ENCODE data around the gene C6orf118.

Gene C6orf118

DNA sequence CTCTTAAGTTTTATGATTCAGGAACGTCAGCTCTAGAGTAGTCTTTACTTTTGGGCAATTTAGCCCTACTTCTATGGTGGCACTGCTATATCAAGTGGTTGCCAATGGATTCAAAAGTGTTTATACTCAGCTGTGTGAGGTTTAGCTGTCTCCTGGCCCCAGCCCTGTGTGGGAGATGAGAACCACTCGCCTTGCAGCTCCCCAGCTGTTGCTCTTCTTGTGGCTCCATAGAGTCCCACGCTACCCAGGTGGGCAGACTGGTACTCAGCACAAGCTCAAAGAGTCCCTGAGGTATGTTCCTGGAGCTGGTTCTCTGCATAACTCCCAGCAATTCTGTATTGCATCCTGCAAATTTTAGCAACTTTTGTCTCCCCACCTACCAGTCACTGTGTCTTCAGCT is 59.6 kb downstream of the C6orf118 start:
- H3K27ac ChIP-seq = no peak overlapping the region
- POLR2A ChIA-PET (ENCODE audit: low non-redundant PET) = no interaction called here
- TF ChIP-seq, protein P1, sequence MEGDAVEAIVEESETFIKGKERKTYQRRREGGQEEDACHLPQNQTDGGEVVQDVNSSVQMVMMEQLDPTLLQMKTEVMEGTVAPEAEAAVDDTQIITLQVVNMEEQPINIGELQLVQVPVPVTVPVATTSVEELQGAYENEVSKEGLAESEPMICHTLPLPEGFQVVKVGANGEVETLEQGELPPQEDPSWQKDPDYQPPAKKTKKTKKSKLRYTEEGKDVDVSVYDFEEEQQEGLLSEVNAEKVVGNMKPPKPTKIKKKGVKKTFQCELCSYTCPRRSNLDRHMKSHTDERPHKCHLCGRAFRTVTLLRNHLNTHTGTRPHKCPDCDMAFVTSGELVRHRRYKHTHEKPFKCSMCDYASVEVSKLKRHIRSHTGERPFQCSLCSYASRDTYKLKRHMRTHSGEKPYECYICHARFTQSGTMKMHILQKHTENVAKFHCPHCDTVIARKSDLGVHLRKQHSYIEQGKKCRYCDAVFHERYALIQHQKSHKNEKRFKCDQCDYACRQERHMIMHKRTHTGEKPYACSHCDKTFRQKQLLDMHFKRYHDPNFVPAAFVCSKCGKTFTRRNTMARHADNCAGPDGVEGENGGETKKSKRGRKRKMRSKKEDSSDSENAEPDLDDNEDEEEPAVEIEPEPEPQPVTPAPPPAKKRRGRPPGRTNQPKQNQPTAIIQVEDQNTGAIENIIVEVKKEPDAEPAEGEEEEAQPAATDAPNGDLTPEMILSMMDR (conservative IDR thresholded peaks at IDR 0.05; ENCODE audit: low read depth) = no peak
- CTCF ChIA-PET = no interaction called here
- DNase-seq (ENCODE audit: low spot score) = no peak

DNA sequence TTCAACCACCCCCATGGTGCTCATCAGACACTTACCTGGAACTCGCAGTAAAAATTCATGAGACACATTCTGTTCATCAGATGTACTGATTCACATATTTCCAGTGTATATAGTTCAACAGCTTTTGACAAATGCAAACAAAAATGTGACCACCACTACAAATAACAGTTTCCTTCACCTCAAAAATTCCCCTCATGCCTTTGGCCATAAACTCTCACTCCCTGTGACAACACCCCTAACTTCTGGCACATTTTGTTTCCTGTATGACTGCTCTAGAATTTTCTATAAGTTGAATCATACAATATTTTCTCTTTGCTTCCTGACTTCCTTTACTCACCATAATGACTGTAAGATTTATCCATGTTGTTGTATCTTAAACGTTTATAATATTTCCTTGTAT is 63.7 kb downstream of the C6orf118 start:
- TF ChIP-seq, protein P1 (conservative IDR thresholded peaks at IDR 0.05; ENCODE audit: low read depth) = no peak
- CTCF ChIA-PET = interaction anchor here (0.7 kb wide), 2 partner anchors 190 to 687 kb away, joined by 3 read pairs; no protein-coding TSS in a partner anchor
- POLR2A ChIA-PET (ENCODE audit: low non-redundant PET) = no interaction called here
- no peak overlapping the region for H3K27ac ChIP-seq
- no peak for DNase-seq (ENCODE audit: low spot score)

DNA sequence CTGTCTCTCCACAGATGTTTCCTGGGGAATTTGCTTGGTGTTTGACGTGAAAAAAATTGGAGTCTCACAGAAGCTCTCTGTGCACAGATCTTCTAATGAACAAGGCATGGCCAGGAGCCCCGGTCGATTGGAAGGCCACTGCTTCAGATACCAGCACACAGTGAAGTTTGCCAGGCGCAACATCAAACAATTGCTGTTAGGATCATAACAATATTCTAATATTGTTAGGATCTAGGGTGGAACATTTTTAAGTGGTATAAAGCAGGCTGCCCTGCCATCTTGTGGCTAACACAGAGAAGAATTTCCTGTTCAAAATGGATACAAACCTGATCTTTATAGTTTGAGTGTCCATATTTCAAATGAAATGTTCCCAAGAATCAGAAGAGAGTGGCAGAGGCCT is 64.1 kb downstream of the C6orf118 start:
- H3K27ac ChIP-seq = no peak overlapping the region
- TF ChIP-seq, protein P1 (conservative IDR thresholded peaks at IDR 0.05; ENCODE audit: low read depth) = peak; percentile 22; the same call in 1 of the 2 replicates
- POLR2A ChIA-PET (ENCODE audit: low non-redundant PET) = no interaction called here
- CTCF ChIA-PET = interaction anchor here (0.7 to 1.1 kb wide), 3 partner anchors 14 to 294 kb away, joined by 3 to 5 read pairs (median 3); no protein-coding TSS in a partner anchor
- peak; percentile 23 for DNase-seq (ENCODE audit: low spot score)

DNA sequence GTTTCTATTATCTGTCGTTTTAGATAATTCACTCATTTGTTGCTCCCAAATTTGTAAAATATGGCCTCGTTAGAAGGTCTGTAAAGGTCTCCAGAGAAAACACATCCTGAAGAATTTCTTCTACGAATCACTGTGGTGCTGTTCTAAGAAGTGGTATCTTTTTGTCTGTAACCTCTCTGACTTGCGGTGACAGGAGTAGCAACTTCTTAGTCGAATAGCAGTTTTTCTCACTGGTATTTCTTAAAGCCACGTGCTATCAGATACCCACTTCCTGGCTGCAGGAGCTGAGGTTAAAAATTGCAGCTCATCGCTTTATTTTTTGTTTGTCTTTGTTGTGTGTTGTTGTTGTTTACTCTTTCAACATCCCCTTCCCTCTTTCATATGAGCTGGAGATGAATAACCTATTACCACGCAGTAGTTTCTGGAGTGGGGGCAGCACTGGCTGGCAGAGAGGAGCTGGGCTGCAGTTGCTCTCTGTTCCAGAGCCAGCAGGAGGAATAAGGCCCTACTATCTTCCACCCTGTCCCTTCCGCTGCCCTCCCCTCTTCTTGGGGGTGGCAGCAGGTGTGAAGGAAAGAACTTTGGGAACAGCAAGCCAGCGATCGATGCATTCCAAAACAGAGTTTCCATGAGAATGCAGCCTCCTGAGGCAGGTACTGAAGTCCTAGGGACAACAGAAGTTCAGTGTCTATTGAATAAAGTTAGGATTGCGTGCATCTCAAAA is 64.7 kb downstream of the C6orf118 start:
- CTCF ChIA-PET = interaction anchor here (0.7 to 1.1 kb wide), 3 partner anchors 13 to 1683 kb away, joined by 3 to 5 read pairs (median 3); no protein-coding TSS in a partner anchor
- POLR2A ChIA-PET (ENCODE audit: low non-redundant PET) = no interaction called here
- TF ChIP-seq, protein P1 (conservative IDR thresholded peaks at IDR 0.05; ENCODE audit: low read depth) = no peak
- no peak for DNase-seq (ENCODE audit: low spot score)
- no peak overlapping the region for H3K27ac ChIP-seq

DNA sequence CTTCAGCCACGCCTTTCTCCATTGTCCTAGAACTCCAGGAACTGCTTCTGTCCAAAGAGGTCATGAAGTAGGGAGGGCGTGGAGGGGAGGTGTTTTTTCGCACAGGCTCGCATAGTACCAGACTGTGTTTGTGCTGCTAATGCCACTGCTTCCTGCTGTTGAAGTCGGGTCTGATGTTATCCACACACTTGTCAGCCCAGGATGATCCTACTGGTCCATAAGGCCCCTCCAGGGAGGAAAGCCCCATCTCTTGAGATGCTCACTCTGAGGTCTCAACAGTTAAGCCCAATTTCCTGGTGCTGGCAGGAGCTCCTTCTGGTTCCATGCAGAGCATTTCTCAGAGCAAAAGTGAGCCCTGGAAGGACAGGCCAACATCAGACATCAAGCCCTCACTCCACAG is 65.6 kb downstream of the C6orf118 start:
- no peak overlapping the region for H3K27ac ChIP-seq
- no peak for DNase-seq (ENCODE audit: low spot score)
- ChIA-PET CTCF (interaction anchor here (0.7 kb wide), 1 partner anchor 1682 kb away, joined by 3 read pairs; no protein-coding TSS in a partner anchor), POLR2A (ENCODE audit: low non-redundant PET) (no interaction called here)
- TF ChIP-seq, protein P1 (conservative IDR thresholded peaks at IDR 0.05; ENCODE audit: low read depth) = no peak

DNA sequence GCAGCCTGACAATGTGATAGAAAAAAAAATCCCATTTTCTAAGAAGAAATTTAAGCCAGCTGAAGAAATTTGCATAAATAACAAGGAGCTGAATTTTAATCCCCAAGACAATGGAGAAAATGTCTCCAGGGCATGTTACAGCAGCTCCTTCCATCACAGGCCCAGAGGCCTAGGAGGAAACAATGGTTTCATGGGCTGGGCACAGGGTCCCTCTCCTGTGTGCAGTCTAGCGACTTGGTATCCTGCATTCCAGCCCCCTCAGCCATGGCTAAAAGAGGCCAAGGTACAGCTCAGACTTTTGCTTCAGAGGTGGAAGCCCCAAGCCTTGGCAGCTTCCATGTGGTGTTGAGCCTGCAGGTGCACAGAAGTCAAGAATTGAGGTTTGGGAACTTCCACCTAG is 73.1 kb downstream of the C6orf118 start:
- POLR2A ChIA-PET (ENCODE audit: low non-redundant PET) = no interaction called here
- no peak overlapping the region for H3K27ac ChIP-seq
- no peak for DNase-seq (ENCODE audit: low spot score)
- CTCF ChIA-PET = no interaction called here
- TF ChIP-seq, protein P1 (conservative IDR thresholded peaks at IDR 0.05; ENCODE audit: low read depth) = no peak
